Stimulated activated CD4-positive, alpha-beta T cell treated with anti-CD3 and anti-CD28 coated beads, Interleukin-4, amount 100 ng/mL, for 48 hours (primary cell): Measurements from ENCODE around the gene TTLL11.

ENCODE experiments used
- DNase-seq, 2 donors: peaks; one replicate each; pipeline ENCODE4 v3.0.0-alpha.2; 2020; ENCODE audit warnings: low read depth in 2 of 2

Gene TTLL11

DNA sequence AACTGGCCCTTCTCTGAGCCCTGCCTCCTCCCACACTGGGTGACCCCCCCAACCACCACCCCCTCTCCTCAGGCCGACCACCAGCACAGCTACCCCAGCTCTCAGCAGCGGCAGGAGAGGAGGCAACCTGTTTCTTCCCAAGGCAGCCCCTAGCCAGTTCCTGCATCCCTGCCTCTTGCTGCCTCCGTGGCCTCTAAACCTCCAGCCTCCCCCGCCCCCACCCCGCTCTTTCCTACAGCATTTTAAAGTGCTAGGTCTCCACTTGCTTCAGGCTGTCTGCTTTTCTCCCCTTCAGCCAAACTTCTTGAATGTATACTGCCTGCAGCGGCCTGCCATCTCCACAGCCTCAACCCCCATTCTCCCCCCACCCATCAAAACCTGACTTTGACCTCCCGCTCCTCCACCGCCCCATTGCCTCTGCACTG, 306.1 kb downstream of the TTLL11 start:
- no peak for DNase-seq

- no peak for DNase-seq
Observed at GRCh38 chr9:121786543-121786948, 306.6 kb downstream of the TTLL11 start.

DNA sequence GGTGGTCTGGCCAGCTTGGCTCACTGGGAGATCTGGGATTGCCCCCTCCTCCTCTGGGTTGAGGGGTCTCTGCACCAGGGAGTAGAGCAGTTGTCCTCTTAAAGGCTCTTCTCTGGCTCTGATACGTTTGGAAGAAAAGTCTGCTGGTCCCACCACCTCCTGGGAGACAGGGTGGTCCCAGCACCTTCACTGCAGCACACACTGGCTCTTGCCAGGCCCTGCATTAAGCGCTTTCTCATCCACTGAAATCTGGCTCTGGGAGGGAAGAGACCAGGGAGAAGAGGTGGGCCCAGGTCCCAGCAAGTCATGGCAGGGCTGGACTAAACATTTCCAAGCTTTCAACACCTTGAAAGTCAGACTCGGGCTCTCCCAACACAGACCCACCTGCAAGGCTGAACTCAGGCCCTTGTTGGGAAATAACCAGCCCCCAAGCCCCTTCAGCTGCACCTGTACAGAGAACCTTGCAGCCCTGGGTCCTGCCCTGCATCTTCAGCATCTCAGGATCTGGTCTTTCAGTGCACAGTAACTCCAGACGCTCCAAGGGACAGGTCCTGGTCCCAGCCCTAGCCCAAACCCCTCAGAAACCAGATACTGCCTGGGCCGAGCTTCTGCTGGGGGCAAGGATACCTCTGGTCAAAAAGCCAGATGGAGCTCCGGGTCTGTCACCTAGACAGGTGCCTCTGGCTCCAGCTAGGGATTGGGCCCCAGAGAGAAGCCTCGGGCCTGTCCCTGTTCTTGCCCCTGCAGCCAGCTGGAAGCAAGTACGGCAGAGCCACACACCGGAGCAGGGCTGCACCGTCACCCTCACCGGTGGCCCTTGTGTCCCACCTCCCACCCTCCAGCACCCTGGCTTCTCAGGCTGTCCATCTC, 307.2 kb downstream of the TTLL11 start:
- DNase-seq, result no peak

DNA sequence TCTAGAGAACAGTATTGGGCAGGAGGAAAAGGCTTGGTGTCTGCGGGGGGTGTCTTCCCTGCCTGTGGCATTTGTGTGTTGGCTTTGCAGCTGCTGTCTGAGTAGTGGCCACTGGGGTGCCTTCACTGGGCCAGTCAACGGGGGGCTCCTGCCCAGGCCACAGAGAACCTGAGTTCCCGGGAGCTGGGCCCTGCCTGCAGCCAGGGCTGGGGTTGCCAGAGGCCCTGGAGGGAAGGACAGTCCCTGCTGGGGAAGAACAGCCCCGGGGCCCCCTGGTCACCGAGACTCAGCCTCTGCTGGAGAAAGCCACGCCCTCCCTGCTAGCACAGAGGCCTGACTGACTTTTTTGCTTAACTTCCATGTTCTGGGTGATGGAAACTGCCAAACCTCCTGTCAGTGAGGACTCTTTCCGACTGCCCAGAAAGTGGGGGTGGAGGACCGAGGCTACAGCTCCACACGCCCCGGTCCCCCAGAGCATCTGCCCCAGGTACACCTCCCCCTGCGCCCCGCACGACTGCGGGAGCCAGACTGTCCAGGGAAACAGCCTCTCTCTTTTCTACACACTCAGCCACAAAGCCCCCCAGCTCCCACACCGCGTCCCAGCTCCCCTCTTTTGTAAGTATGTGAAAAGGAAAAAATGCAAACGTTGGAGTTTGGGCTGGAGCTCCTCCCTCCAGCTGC, 308.2 kb downstream of the TTLL11 start:
- no peak for DNase-seq

- no peak for DNase-seq
Observed at GRCh38 chr9:121783521-121784507, 309.3 kb downstream of the TTLL11 start.

DNA sequence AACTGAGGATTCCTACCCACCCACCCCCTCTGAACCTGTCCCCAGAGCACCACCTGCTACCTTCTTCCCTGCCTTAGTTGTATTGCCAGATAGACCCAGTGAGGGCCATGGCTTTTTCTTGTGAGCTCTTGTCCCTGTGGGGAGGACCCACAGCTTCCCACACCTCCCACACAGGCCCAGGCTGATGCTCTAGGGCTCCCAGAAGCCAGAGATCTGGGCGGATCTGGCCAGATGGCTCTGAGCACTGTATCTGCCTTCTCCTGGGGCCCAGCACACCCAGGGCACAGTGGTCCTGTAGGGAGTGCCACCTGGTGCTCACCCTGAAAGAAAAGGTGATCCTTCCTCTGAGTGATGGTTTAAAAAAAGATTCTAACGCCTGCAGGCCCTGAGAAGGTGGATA, 310.0 kb downstream of the TTLL11 start:
- no peak for DNase-seq

DNA sequence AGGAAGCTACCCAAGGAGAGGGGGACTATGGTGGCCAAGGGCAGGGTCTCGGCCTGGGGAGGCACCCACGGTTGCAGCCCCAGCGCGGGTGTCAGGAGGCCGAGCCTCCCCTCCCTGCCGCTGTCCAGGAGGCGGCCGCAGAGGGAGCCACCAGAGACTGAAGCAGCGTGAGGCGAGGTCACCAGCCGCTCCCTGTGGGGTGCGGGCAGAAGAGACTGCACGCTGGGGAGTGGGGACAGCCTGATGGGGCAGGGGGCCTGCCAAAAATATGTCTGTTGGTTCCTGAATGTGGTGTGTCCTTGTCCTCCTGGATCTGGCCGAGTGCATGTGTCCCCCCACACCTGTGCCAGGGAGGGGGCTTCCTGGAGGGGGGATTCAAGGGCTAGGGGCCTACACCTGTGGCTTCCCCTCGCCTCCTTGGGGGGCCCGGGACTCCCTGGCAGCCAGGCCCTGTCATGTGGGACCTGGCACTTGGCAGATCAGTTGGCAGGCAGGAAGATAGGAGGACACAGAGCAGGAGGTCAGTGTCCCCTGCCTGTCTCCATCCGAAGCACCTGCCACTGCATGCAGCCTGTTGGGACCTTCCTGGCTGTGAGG, 310.5 kb downstream of the TTLL11 start:
- no peak for DNase-seq

DNA sequence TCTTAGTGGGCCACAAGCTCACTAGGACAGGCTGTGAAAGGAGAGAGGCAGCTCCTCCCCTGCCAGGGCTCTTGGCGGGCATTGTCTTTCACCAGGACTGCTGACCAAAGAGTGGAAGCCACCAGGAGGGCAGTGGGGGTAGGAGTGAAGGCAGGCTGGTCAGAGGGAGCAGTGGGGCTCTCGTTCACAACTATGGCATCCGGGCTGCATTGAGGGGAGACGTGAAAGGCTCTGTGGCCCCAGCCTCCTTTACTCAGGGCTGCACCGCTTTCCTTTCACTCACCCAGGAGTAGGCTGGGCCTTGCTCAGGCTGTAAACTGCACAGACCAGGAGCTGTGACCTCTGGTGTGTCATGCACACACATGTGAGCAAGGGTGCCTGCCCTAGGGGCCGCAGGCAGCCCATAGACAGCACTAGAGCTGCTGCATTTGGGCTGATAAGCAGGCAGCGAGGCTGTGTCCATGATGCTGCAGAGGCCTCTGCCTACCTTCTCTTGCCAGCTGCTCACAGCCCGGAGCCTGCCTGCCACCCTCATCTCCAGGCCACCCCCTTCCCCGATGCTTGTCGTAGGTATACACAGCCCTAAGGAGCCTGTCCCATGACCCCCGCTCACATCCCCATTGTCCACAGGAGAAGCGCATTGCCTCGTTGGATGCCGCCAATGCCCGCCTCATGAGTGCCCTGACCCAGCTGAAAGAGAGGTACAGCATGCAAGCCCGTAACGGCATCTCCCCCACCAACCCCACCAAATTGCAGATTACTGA, 311.2 kb downstream of the TTLL11 start:
- no peak for DNase-seq

DNA sequence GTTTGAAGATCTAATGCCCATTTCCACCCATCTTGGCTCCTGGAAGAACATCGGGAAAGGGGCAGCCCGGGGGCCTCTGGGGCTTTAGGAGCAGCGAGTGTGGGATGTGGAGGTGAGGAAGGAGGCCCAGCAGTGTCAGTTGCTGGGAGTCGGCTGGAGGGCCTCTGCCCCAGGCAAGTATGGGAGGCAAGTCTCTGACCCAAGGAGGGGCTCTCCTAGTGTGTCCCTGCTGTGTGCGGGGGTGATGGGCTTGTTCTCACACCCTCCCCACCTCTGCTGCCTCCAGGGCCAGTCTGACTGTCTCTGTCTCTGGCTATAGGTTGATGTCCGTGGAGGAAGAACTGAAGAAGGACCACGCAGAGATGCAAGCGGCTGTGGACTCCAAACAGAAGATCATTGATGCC, 312.0 kb downstream of the TTLL11 start:
- no peak for DNase-seq

DNA sequence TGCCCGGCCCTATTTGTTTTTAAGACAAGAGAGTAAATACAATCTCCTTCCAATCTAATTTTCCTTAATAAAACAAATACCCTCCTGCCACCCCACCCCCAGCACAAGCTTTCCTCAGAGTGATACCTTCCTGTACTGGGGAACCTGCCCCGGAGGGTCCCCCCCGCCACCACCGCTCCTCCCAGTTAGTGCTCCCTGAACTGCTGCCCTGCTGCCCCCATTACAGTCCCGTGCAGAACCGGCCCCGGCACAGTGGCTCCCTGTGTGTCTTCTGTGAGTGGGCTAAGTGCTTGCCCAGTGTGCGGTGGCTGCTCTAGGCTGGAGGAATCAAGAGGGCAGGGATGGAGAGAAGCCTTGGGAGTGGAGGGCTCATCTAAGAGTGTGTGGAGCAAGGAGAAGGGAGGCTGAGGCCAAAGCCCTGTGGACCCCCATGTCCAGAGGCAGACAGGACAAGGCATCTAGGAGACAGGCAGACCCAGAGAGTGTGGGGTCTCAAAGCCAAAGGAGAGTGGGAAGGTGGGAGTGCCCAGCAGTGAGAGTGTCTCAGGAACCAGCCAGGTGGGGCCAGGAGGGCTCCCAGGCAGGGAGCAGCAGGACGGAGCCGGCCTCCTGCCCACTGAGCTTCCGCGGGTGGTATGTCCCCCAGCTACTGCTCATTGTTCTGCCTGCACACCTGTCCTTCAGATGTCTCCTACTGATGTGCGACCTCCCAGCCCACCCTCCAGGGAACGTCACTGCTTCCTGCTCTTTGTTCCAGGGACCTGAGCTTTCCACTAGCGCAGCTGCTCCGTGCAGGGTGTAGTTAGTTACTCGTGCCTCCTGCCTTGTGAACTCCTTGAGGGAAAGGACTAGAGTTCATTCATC, 312.7 kb downstream of the TTLL11 start:
- DNase-seq, result no peak

- no peak for DNase-seq
Observed at GRCh38 chr9:121779381-121780117, 313.6 kb downstream of the TTLL11 start.

GRCh38 chr9:121778252-121779225, 314.6 kb downstream of the TTLL11 start:
- no peak for DNase-seq

- no peak for DNase-seq
Observed at GRCh38 chr9:121776739-121777637, 316.1 kb downstream of the TTLL11 start.

GRCh38 chr9:121776001-121776738, 316.9 kb downstream of the TTLL11 start:
- no peak for DNase-seq

GRCh38 chr9:121774715-121775613, 318.1 kb downstream of the TTLL11 start:
- no peak for DNase-seq
